Forelimb muscle (tissue), 1 donor: ENCODE data around the gene LAD1. TPM values are rescaled to one million over a fixed set of nuclear protein-coding genes. Genes with fewer than 3 reads are reported as not detected.

ENCODE experiments used
- DNase-seq: peaks from one replicate; pipeline ENCODE4 v3.0.0-alpha.2; 2013; ENCODE audit warnings: low read depth
- polyA plus RNA-seq: library from polyadenylated mRNA; unstranded; fragments of 120-200 nt; gene quantifications from one replicate; pipeline ENCODE4 v1.2.1, GENCODE V29; 2013; ENCODE audit not compliant: insufficient read length

The LAD1 gene
- polyA plus RNA-seq, 1 donor: 11.9 TPM

DNA sequence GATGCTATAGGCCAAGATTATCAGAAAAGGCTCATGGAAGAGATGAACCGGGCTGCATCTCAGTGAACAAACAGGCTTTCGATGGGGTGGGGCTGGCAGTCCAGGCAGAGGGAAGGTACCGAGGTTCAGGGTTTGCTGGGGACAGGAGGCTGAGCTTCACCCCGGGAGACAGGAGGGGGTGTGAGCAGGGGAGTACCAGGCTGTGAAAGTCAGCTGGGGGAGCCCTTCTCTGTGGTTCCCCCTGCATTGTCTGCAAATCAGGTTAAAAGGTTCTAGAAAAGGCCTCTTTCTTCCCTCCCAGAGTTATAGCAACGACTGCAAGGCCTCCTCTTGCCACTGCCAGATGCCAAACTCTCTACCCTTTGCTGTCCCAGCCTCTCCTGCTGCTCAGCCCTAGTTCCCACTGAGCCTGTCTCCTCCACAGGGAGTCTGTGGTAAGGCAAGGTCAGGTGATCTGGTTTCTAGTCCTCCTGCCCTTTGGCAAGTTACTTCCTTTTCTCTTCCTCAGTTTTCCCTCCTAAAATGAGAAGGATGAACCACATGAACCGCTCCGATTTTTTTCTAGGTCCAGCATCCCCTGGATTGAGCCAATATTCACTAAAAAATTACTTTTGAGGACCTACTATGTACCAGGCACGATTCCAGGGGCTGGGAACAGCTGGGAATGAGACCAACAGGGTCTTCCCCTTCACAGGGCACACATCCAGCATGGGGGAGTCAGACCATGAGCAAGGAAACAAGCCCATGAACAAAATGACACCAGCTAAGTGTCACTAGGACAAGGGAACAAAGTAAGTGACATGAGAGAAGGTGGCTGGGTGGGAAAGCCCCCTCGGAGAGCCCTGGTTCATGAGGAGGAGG lies 7.2 kb downstream of the LAD1 start:
- no peak for DNase-seq

- no peak for DNase-seq
Observed at GRCh38 chr1:201391225-201391624, 7.9 kb downstream of the LAD1 start.

DNA sequence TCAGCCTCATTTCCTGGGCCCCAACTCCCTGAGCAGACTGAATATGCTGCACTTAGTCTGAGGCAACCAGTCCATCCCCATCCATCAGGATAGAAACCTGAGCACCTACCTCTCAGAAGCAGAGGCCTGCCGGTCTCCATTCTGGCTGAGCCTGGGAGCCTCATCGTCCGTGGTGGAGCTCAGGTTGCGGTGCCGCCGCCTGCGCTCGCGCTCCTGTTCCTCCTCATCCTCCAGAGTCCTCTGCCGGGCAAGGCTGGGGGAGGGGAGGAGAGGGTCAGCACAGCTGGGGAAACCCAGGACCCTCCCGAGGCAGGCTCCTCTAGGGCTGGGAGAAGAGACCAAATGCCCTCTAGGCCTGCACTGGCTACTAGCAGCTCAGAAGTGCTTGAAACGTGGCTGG lies 10.1 kb downstream of the LAD1 start:
- no peak for DNase-seq

DNA sequence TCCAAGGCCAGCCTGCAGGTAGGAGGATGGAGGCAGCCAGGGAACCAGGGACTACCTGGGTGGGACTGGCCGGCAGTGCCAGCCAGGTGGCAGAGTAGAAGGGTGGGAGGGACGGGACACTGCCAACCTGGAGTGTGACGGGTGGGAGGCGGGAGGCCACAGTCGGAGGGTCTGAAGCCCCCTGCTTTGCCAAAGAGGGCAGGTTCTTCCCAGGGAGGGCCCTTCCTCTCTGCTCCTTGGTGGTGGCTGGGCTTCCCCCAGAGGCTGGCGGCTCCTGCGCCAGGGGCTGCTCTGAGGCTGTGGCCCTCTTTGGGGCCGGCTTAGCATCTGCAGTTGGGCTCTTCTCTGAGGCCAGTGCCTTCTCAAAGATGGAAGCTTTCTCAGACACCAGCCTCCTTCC lies 12.9 kb downstream of the LAD1 start:
- no peak for DNase-seq

DNA sequence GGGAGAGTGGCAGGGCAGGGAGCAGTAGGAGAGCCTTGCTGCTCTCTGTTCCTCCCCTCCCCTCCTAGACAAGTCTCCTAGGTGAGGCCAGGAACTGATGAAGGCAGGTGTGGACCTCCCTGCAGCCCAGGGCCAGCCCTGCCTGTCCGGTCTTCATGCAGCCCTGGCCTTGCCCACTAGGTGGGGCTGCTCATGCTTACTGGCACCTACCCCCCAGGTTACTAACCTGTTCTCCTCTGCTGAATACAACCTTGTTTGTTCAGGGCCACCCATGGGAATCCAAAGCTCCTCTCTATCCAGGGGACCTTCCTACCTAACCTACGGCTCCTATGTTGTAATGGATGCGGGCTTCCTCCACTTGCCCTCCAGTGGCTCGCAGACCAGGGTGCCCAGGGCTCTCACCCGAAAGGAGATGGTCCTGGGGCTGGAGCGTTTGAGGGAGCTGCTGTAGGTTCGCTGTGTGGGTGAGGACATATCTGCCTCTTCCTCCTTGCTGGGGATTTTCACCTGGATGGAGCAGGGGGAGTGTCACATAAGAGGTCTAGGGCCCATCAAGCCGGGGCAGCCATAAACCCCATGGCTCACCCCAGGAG lies 13.7 kb downstream of the LAD1 start:
- no peak for DNase-seq

- no peak for DNase-seq
Observed at GRCh38 chr1:201384406-201384782, 14.7 kb downstream of the LAD1 start.

DNA sequence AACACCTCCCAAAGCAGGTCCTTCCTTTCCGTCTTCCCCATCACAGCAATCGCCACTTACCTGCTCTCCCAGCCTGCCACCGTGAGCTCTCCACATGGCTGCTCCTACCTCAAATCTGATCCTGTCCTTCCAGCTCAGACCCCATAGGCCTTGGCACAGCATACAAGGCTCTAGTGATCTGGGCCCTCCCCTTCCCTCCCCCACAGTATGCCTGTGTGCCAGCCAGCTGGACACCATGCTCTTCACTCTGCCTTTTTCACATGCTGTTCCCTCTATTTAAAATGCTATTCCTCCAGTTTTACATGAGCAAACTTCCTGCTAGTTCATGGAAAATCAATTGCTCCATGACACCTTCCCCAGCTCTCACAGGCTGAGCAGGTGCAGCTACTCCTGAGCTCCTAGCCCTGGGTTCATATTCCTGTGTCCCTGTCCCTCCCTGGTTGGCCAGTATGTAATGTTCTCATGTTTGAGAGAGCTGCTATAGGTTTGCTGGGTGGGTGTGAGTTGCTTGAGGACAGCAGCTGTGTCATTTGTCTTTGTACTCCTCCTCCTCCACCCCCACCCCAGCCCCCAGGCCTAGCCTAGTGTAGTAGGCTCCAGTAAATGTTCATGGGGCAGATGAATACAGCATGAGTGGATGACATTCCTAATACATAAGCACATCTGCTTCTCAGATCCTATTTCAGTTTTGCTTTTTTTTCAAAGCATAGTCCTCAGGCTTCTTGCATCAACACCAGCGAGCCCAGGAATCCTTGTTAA lies 15.3 kb downstream of the LAD1 start:
- DNase-seq: peak; percentile 28

DNA sequence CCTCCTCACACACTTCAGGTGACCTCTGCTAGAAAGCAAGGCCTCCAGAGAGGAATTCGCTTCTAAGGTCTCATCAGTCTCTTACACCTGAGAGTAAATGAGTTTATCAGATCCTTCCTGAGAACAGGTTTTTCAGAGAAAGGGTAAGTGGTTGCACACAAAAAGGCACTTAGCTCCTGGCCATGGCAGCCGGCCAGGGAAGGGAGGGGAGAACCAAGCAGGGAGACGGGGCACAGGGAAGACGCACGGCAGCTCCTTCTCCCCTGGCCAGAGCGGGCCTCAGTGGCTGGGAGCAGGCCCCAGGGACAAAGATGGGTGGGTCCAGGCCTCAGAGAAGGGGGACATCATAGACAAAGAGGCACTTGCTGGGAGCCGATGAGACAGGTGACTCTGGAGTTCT lies 18.0 kb downstream of the LAD1 start:
- no peak for DNase-seq

- no peak for DNase-seq
Observed at GRCh38 chr1:201379733-201380242, 19.3 kb downstream of the LAD1 start.

DNA sequence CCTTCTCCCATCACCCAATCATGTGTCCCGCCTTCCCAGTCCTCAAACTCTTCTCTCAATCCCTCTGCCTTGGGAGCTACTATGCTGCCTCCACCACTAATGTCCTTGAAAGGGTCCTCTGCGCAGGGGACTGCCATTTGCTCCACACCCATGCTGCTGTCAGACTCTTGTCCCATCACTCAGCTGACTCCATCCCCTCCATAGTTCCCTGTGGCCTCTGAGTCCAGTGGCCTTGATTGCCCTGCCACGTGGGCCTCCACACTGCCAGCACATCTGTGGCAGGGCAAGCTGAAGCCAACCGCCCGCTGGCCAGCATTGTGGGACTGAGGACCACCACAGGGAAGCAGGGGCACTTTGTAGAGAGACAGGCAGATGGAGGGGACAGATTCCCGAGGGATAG lies 20.3 kb downstream of the LAD1 start:
- no peak for DNase-seq

- no peak for DNase-seq
Observed at GRCh38 chr1:201377611-201378092, 21.5 kb downstream of the LAD1 start, which contains the start of gene TNNT2. TNNT2 (minus strand) TSS chr1:201377680; CDS start chr1:201373254, 4,426 bp downstream.

DNA sequence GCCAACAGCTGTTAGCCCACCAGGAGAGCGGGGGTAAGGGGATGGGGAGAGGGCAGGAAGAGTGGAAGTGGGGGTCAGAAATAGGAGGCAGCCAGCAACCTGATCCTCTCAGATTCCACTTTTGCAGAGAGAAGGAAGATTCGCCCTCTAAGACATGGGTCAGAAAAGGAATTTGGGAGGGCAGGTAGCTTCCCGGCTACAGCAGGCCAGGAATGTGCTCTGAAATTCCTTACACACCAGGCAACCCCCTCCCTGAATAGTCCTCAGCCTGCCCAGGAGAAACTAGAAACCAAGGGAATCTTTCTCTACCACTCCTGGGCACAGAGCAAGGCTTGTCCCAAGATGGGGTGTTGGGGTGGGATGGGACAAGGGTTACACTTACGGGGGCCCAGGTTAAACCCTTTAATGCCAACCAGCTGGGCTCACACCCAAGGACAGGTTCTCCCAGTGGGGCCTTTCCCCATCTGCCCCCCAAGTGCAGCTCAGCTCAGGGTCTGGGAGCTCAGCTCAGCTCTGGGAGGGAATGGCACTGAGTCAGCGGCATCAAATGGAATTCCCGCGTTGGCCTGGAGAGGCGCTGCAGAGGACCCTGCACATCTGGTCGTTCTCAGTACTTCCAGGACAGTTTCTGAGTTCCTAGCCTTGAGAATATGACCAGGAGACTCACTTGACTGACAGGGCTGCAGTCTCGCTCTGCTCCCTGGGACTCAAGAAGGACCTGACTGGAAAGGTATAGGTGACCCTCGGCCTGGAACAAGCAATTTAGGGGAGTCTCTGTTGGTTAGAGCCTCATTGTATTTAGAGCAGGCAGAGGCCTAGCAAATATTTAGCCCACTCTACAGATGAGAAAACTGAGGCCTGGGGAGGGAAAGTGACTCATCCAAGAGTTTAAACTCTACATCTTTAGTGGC lies 22.4 kb downstream of the LAD1 start:
- DNase-seq: no peak

DNA sequence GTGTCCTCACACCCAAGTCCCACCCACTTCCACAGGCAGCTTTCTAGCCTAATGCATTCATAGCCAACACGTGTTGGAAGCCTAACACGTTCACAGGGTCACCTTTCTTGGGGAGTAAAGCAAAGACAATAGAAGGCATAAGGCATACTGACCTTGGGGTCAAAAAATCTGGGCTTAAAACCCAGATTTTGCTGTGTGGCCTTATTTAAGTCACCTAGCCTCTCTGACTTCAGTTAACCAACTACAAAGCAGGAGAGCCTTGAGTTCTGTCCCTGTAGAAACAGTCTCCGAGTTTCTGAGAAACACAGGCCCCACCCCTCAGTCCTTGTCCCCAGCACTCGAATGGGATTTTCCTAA lies 23.0 kb downstream of the LAD1 start:
- no peak for DNase-seq

DNA sequence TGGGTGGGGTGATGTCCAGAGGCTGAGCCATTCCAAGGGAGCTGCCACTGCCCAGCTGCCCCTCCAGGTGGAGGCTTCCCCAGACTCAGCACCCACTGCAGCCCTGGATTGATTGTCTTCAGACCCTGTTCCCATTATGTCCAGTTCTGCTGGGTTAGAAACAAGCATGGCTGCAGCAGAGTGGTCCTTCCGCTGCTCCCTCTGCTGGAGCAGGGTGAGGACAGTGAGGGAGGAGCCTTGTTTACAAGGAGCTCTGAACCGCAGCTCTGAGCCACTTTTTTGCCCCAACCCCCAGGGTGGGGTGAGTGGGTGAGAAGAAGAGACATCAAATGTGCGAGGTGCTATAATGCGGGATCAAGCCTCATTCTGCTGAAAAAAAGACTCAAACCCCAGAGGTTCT lies 24.0 kb downstream of the LAD1 start:
- DNase-seq: no peak

DNA sequence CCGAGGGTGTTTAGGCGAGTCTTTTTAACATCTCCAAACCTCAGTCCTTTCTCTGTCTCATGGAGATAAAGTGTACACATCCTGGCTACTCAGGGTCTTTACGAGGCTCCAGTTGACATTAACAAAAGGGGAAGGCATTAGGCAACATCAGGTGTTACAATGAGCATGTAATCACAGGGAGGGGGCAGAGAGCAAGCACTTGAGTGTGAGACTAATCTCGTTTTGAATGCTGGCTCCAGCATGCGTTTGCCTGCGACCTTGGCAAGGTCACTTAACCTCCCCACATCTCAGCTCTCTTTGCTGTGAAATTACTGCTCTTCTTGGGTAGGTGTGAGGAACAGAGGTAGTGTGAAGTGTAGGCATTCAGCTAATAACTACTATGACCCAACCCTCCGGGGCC lies 24.8 kb downstream of the LAD1 start:
- DNase-seq: no peak

DNA sequence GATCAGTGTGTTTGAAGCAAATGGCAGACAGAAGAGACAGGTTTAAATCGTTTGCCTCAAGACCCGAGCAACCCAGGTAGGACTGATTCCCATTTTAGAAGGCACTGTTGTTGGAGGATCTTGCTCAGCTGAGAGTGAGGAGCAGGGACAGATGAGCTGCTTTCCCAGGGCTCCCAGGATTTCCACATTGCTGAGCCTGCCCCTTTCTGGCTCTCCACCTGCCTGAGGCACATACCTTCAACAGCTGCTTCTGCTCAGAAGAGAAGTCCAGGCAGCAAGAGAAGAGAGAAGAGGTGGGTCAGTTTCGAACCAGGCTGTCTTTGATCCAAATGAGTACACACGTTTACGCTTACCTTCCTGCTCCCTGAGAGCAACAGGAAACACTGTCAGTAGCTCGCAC lies 27.3 kb downstream of the LAD1 start:
- no peak for DNase-seq

DNA sequence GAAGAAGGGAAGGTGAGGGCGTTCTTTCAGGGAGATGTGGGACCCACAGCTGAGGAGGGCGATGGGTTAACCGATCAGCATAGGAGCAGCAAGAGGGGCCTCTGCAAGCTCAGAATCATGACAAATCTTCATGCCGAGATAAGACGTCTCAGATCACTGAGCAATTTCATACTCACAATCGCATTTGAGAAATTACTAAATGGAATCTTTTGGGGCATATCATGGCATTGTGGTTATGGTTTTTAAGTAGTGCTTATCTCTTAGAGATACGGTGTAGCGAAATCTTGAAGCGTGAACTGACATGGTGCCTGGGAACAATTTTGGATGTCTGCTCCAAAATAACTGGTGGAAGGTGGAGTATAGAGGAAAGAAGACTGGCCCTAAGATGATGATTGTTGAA lies 27.8 kb downstream of the LAD1 start:
- DNase-seq: no peak

DNA sequence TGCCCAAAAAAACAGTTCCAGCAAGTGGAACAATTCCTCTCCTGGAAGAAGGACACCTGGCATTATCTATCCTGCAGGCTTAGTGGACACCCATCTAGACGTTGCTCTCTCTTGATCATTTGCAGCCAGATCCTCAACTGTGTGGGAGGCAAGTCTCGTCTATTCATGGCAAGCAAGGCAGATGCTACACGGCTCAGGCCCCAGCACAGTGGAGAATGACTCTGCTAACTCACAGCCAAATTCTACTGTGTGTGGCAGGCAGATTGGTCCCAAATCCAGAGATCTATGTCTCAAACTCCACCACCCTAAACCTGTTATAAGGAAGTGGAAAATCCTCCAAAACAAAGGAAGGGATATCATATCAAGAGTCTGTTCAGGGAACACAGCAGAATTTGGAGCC lies 28.6 kb downstream of the LAD1 start:
- DNase-seq: no peak

DNA sequence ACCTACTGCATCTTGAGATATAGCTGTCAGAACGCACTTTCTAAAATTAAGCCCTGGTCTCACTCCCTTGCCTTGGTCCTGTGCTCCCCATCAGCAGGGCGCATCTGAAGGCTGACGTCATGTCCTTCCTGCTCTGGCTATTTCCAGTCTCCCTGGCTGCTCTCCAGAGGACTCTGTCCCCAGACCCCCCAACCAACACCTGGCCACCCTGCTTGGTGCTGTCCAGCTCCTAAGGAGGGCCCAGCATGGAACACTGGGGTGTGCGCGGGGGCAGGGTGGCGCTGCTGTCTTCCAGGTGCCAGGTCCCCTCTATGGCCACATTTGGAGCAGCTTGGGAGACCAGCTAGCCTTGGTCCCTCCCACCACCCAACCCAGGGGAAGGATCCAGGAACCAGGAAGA lies 29.9 kb downstream of the LAD1 start:
- DNase-seq: no peak

DNA sequence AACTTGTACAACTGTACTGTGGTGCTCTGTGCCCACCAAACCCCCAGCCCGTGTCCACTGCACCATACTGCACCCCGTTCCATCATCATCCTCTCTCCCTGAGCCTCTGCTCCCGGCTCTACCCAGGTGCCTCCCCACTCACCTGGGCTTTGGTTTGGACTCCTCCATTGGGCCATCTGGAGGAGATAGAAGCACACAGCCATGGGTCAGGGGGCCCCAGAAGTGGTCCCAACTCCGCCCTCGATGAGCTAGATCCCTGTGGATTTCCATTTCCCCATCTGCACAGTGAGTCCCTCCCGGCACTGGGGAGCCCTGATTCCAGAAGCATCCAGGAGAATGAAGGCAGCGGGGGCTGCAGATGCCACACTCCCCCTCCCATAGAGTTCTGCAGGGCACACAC lies 32.4 kb downstream of the LAD1 start:
- no peak for DNase-seq

- no peak for DNase-seq
Observed at GRCh38 chr1:201365251-201365650, 33.9 kb downstream of the LAD1 start.

- DNase-seq: no peak
Observed at GRCh38 chr1:201364808-201365105, 34.4 kb downstream of the LAD1 start.
